Measurements from ENCODE around the gene LGR6.
"Not testable (repeated sequence)": the region's sequence is repeated elsewhere in the genome, so short reads cannot be mapped to it uniquely, and the experiment has no call there.

The LGR6 gene

GRCh38 chr1:202179828-202180750 lies 13.5 kb upstream of the LGR6 start:
- DNase-seq (ENCODE audit: low read depth), result no peak
- H3K4me3 ChIP-seq (ENCODE audit: low read depth, low read length), result no peak overlapping the region
- no peak for TF ChIP-seq CTCF (conservative IDR thresholded peaks at IDR 0.05; ENCODE audit: low read depth, low read length)

- not testable (repeated sequence) for H3K4me3 ChIP-seq (ENCODE audit: low read depth, low read length); DNase-seq (ENCODE audit: low read depth)
Measured at GRCh38 chr1:202180751-202181139, 12.9 kb upstream of the LGR6 start.

GRCh38 chr1:202181586-202181985 lies 12.0 kb upstream of the LGR6 start:
- H3K4me3 ChIP-seq (ENCODE audit: low read depth, low read length), result no peak overlapping the region
- no peak for TF ChIP-seq CTCF (conservative IDR thresholded peaks at IDR 0.05; ENCODE audit: low read depth, low read length)
- no peak for DNase-seq (ENCODE audit: low read depth)

GRCh38 chr1:202182040-202182877 lies 11.3 kb upstream of the LGR6 start:
- TF ChIP-seq CTCF (conservative IDR thresholded peaks at IDR 0.05; ENCODE audit: low read depth, low read length), result no peak
- no peak overlapping the region for H3K4me3 ChIP-seq (ENCODE audit: low read depth, low read length)
- DNase-seq (ENCODE audit: low read depth), result no peak

- peak; percentile 91 for DNase-seq (ENCODE audit: low read depth)
- H3K4me3 ChIP-seq (ENCODE audit: low read depth, low read length), result no peak overlapping the region
- peak; percentile 92 for TF ChIP-seq CTCF (conservative IDR thresholded peaks at IDR 0.05; ENCODE audit: low read depth, low read length)
Measured at GRCh38 chr1:202184750-202185460, 8.7 kb upstream of the LGR6 start.

GRCh38 chr1:202186327-202186726 lies 7.3 kb upstream of the LGR6 start:
- no peak for TF ChIP-seq CTCF (conservative IDR thresholded peaks at IDR 0.05; ENCODE audit: low read depth, low read length)
- H3K4me3 ChIP-seq (ENCODE audit: low read depth, low read length), result no peak overlapping the region

More at GRCh38 chr1:202186327-202186726, 7.3 kb upstream of the LGR6 start:
- DNase-seq (ENCODE audit: low read depth), result no peak

All from choroid plexus epithelial cell (primary cell).